ENCODE data around the gene CYB561.
A peak's percentile ranks its signal among the peaks of the same experiment; 100 is the strongest.

Gene CYB561

DNA sequence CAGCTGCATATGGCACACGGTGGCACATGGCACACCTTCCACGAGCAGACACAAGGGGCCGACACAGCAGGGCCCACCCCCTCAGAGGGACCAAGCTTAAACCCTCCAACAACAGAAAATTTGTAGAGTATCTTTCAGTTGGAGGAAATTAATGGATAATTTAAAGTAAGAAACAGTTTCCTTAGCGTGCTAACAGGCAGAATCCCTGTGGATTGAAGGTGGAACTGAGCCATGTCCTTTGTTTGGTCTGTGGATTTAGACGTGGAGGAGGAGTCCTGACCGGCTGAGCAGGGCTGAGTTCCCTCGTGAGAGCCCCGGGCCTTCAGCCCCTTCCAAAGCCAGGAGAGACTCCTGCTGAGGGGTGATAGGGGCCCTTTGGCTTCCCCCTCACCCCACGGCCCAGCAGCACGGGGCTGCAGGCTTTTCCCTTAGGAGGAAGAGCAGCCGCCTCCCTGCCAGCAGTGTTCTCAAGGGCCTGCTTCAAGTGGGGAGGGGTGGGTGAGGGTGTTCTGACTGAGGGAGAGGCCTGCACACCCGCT, 1.4 kb upstream of the CYB561 start:
- H3K9me3 ChIP-seq = no peaks in the 10 kb centered on the region
- TF ChIP-seq, protein P1, sequence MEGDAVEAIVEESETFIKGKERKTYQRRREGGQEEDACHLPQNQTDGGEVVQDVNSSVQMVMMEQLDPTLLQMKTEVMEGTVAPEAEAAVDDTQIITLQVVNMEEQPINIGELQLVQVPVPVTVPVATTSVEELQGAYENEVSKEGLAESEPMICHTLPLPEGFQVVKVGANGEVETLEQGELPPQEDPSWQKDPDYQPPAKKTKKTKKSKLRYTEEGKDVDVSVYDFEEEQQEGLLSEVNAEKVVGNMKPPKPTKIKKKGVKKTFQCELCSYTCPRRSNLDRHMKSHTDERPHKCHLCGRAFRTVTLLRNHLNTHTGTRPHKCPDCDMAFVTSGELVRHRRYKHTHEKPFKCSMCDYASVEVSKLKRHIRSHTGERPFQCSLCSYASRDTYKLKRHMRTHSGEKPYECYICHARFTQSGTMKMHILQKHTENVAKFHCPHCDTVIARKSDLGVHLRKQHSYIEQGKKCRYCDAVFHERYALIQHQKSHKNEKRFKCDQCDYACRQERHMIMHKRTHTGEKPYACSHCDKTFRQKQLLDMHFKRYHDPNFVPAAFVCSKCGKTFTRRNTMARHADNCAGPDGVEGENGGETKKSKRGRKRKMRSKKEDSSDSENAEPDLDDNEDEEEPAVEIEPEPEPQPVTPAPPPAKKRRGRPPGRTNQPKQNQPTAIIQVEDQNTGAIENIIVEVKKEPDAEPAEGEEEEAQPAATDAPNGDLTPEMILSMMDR (IDR thresholded peaks at IDR 0.05) = no peak
- H3K4me3 ChIP-seq = no peak overlapping the region
- H3K27ac ChIP-seq = no peak overlapping the region
- peaks cover 0 to 33% (median 13%) of the 10 kb centered on the region in 4 donors for H3K4me1 ChIP-seq
- intact Hi-C loops (cut with DNase I; ENCODE audit: low total_unique reads) = no loop called here
- H3K27me3 ChIP-seq = peaks cover 0 to 5% of the 10 kb centered on the region in 2 donors
- DNase-seq = no peak
- no peaks in the 10 kb centered on the region for H3K36me3 ChIP-seq

DNA sequence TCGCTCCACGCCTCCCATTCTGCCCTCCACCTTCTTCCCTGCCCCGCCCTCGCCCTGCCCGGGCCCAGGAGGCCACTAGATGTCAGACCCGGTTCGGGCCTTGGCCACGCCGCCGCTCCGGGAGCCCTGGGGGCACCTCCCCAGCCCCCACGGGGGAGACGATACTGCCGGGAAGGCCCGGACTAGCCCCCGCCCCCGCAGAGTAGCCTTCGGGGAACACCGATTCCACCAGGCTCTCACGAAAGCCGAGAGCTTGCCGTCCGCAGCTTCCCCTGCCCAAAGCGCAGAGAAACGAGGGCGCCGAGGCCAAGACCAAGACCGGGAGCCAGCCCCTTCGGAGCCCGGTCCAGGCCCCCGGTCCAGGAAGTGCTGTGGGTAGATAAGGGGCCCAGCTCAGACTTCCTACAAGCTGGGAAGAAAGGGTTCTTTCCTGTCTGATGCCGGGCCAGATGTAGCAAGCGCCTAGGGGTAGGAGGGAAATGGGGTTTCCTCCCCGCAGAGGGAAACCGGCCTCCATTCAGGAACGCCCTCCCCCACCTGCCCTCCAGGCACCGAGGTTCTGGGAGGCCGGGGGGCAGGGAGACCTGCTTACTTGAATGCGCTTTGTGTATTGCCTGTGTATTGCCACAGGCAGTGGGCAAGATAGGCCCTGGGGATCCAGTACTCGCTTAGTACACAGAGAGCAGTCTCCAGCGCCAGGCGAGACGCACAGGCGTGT, 806 bp upstream of the CYB561 start:
- H3K9me3 ChIP-seq = no peaks in the 10 kb centered on the region
- peak; percentile 75 to 80 for DNase-seq
- TF ChIP-seq, protein P1 (IDR thresholded peaks at IDR 0.05) = no peak
- H3K4me1 ChIP-seq = peaks cover 0 to 33% (median 13%) of the 10 kb centered on the region in 4 donors
- H3K4me3 ChIP-seq = peak overlapping the region; percentile 61 to 65
- peaks cover 0 to 5% of the 10 kb centered on the region in 2 donors for H3K27me3 ChIP-seq
- H3K27ac ChIP-seq = peak overlapping the region; percentile 63 to 67
- intact Hi-C loops (cut with DNase I; ENCODE audit: low total_unique reads) = no loop called here
- no peaks in the 10 kb centered on the region for H3K36me3 ChIP-seq

DNA sequence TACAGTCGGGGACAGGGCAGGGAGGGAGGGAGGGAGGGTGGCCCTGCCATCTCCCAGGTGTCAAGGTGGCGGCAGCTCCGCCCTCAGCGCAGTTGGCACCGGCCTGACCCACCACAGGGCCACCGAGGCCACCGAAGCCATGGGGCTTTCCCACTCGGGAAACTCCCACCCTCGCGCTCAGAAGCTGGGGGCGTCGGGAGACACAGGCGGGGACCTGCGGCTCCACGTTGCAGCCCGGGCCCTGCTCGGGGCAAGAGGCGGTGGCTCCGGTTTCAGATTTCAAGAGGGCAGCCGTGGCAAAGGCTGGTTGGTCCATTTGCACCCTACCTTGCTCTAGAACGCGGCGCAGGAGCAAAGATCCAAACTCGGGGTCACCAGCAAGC, 544 bp downstream of the CYB561 start:
- H3K27me3 ChIP-seq = peaks cover 0 to 4% of the 10 kb centered on the region in 2 donors
- intact Hi-C loops (cut with DNase I; ENCODE audit: low total_unique reads) = no loop called here
- TF ChIP-seq, protein P1 (IDR thresholded peaks at IDR 0.05) = no peak
- H3K4me3 ChIP-seq = peak overlapping the region; percentile 61 to 65
- DNase-seq = no peak
- no peaks in the 10 kb centered on the region for H3K9me3 ChIP-seq
- H3K27ac ChIP-seq = peak overlapping the region; percentile 63 to 67
- peaks cover 0 to 33% (median 13%) of the 10 kb centered on the region in 4 donors for H3K4me1 ChIP-seq
- H3K36me3 ChIP-seq = no peaks in the 10 kb centered on the region

DNA sequence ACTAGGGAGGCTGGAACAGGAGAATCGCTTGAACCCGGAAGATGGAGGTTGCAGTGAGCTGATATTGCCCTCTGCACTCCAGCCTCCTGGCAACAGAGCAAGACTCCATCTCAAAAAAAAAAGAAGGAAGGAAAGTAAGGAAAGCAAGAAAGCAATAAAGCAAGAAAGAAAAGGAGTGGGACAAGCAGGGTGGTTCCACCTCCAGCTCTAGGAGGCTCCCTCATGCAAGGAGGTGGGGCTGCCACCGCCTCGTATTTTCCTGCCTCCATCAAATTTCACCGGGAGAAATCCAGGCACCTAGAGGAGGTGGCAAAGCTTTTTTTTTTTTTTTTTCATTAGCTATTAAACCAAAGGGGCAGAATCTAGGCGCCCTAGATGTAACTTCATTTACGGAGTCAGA, 1.0 kb downstream of the CYB561 start:
- Histone ChIP-seq H3K27ac (peak overlapping the region in 1 of 2 donors; percentile 67), H3K4me3 (peak overlapping the region; percentile 61 to 65), H3K27me3 (no peaks in the 10 kb centered on the region), H3K36me3 (no peaks in the 10 kb centered on the region), H3K9me3 (no peaks in the 10 kb centered on the region), H3K4me1 (peaks cover 0 to 33% (median 13%) of the 10 kb centered on the region in 4 donors)
- intact Hi-C loops (cut with DNase I; ENCODE audit: low total_unique reads) = no loop called here
- DNase-seq = no peak
- TF ChIP-seq, protein P1 (IDR thresholded peaks at IDR 0.05) = no peak

DNA sequence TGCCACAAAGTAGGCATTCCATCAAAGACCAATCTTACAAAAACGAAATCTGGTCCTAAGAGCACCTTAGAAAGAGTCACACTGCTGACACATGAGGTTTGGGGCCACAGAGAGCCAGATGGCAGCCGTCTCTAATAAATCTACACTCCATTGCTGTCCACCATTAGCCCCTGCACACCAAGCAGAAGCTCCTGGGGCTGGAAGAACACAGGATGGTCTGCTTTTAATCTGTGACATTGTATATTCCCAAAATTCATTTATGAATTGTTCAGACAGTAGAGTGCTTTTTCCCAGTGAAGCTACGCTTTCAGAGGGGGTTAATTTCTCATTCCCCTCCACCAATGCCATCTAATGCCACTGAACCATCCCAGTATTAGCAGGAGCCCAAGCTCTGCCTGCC, 1.6 kb downstream of the CYB561 start:
- H3K4me3 ChIP-seq = no peak overlapping the region
- TF ChIP-seq, protein P1 (IDR thresholded peaks at IDR 0.05) = no peak
- H3K27me3 ChIP-seq = no peaks in the 10 kb centered on the region
- H3K27ac ChIP-seq = no peak overlapping the region
- H3K4me1 ChIP-seq = peaks cover 0 to 33% (median 13%) of the 10 kb centered on the region in 4 donors
- H3K9me3 ChIP-seq = no peaks in the 10 kb centered on the region
- DNase-seq = no peak
- no peaks in the 10 kb centered on the region for H3K36me3 ChIP-seq
- intact Hi-C loops (cut with DNase I; ENCODE audit: low total_unique reads) = no loop called here

Measured in tibial artery (tissue), 4 donors.